Measurements from ENCODE around the gene NSDHL.

- TF ChIP-seq, protein P1, sequence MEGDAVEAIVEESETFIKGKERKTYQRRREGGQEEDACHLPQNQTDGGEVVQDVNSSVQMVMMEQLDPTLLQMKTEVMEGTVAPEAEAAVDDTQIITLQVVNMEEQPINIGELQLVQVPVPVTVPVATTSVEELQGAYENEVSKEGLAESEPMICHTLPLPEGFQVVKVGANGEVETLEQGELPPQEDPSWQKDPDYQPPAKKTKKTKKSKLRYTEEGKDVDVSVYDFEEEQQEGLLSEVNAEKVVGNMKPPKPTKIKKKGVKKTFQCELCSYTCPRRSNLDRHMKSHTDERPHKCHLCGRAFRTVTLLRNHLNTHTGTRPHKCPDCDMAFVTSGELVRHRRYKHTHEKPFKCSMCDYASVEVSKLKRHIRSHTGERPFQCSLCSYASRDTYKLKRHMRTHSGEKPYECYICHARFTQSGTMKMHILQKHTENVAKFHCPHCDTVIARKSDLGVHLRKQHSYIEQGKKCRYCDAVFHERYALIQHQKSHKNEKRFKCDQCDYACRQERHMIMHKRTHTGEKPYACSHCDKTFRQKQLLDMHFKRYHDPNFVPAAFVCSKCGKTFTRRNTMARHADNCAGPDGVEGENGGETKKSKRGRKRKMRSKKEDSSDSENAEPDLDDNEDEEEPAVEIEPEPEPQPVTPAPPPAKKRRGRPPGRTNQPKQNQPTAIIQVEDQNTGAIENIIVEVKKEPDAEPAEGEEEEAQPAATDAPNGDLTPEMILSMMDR (conservative IDR thresholded peaks at IDR 0.05): no peak
- TF ChIP-seq EZH2 (IDR thresholded peaks at IDR 0.05; ENCODE audit: low read depth): no peak
Observed at GRCh38 chrX:152892999-152893891, 62.4 kb downstream of the NSDHL start.
